Fibroblast of the conjunctiva (primary cell): ENCODE measurements around the gene EVA1A.

Experiments used
- DNase-seq: peaks from one replicate; pipeline ENCODE4 v3.0.0-alpha.2; 2010; ENCODE audit warnings: low read depth

EVA1A gene, protein sequence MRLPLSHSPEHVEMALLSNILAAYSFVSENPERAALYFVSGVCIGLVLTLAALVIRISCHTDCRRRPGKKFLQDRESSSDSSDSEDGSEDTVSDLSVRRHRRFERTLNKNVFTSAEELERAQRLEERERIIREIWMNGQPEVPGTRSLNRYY

DNA sequence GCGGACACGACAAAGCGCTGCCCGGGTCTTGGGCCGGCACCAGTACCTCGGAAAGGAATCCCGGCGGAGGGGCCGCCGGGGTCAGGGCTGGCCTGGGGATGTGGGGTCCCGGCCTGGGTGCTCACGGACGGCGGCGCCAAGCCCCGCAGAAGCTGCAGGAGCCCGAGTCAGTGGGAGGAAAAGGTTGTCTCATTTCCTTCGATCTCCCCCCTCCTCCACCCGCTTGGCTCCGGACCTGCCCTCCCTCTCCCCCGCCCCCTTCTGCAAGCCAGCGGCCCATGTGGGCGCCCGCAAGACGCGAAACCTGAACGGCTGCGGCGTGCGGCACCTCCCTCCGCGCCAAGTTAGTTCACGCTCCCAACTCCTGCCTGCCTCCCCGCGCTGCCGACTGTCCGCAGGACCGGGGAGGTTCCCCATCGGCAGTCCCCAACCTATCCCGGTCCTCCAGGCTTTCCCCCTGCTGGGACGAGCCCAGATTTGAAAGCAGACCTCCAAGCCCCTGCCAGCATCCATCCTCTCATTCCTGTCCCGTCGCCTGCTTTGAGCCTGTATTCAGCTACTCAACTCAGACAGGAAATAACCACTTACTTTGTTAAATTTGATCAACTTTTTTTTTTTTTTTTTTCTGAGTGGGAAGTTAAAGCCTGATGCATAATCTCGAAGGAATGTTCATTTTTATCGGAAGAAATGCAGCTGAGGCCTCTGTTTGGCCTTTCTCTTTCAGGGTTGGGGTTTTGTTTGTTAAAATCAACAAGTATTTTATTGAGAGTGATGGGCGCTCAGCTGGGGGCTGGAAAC lies at the start of gene EVA1A:
EVA1A (minus strand) TSS at position 172 of the 798 bp plus-strand sequence. CDS start 42,799 bp downstream, outside the sequence.
- peak; percentile 62 for DNase-seq

DNA sequence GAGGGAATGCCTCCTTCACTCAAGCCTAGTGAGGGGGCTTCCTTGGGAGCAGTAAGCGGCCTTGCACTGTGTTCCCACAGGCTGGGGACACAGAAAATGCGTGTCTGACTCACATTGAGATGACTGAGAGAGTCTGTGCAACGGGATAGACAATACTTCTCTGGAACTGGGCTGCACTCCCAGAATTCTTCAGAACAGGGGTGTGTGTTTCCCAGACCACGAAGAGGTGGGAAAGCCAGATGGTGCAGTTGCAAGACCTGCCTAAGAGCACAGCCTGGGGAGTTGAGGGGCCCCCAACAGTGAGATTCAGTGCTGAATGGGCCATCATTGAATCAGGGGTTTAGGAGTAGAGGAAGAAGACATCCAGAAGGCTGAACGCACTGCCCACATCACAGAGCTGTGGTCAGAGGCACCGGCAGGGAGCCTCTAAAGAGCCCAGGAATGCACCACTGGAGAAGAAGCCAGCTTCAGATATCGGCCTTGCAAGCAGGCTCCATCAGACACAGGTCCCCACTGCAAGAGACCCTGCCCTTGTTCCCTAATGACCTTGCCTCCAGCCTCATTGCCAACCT lies 49.3 kb upstream of the EVA1A start:
- DNase-seq = no peak

DNA sequence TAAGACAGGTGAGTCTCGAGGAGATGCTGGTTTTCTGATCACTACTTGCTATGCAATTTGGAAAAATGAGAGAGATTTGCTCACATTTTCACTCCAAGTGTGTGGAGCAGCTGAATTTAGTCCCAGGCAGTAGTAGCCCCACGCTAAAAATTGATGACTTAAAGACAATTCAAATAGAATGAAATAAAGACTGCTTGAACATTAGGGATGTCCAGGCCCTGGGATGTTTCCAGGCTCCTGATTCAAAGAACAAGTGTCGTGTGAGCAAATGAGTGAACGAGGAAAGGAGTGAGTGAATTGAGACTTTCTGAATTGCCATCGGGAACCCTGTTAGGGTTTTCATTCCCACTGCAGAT lies 48.6 kb upstream of the EVA1A start:
- no peak for DNase-seq

DNA sequence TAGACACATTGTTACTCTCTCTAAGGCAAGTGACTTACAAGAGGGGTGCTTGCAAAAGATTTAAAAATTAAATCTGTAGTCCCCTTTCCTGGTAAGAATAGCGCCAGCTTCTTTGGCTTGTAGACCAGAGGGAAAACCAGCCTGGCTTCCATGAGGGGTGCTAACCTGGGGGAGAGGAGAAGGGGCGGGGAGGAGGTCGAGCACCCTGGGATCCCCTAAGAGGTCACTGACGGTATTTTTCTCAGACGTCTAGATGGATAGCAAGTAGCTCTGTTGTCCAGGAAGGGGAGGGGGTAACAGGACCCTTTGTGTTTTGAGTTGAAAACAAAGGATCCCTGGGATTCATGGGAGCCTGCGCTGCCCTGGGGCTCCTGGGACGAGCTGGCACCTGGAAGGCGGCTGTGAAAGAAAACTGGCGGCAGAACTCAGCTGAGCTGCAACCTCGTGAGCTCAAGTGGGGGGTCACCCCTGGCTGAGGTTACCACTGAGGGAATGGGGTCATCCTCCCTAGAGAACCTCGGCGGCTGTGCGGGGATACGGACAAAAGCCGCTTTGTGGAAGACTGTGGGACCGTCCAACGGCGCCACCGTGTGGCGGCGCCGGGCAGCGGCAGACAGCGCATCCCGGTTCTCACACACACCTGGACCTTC lies 48.1 kb upstream of the EVA1A start:
- DNase-seq = no peak

DNA sequence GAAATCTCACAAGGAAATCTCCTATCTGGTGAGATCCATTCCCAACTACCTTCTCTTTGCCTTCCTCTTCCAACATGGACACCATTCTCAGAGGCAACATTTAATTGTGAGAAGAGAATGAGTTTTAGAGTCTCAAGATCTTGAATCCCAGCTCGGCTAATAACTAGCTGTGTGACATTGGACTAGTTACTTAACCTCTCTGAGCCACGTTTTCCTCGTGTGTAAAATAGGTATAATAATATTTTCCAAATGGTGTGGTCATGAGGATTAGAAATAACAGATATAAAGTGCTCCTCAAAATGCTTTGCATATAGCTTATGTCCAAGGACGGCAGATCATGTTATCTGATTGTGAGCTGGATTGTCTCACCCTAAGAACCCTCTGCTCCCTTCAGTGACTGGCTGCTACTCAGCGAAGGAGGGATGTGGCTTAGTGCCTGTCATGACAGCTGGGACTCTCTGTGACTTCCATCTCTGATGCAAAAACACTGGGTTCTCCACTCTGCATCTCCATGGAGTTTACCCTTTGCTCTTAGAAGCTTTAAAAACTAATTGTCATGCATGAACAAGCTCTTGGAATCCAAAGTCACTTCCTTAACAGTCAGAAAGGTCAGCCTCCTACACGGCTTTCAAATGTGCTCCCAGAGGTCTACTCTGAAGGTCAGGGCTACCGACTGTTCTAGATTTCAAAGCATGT lies 47.4 kb upstream of the EVA1A start:
- no peak for DNase-seq

DNA sequence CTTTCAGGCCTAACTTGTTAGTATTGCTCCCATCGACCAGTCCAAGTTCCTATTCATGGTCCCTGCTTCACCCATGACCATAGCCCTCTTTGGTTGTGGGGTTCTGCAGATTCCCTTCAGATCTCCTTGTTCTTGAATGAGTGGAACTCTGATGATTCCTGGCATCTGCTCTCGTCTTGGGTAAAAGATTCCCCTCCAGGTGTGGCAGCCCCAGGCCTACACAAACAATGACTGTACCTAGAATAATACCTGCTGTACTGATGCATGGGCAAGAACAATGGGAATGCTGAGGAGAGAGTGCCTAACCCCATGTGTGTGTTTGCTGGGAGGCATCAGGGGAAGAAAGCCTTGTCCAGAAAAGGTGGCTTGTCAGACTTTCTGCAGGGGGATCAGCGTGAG lies 46.7 kb upstream of the EVA1A start:
- no peak for DNase-seq

DNA sequence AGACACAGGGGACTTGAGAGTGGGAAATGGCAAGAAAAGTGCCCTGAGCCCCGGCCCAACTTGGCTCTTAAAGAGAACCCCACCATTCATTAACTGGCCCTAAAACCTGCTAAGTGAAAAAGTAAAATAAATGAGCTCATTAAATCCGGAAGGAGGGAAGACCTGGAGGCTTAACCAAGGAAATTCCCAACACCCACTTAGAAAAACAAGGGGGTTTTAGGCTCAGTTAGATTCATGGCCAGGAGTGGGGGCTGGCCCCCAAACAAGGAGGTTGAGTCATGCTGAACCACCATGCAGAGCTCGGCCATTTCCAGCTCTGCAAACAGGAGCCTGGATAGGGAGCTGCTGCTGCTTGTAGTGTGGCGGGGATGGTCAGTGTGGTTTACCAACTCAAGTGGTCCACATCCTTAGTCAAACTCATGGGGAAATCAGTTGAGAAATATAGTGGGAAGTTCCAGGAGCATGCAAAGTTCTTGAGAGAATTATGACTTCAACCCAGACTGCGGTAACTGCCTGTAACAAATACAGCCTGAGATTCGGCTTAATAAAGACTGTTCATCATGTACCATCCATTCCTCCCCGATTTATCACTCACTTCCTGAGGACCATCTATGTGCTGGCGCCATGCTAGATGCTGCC lies 46.1 kb upstream of the EVA1A start:
- no peak for DNase-seq

DNA sequence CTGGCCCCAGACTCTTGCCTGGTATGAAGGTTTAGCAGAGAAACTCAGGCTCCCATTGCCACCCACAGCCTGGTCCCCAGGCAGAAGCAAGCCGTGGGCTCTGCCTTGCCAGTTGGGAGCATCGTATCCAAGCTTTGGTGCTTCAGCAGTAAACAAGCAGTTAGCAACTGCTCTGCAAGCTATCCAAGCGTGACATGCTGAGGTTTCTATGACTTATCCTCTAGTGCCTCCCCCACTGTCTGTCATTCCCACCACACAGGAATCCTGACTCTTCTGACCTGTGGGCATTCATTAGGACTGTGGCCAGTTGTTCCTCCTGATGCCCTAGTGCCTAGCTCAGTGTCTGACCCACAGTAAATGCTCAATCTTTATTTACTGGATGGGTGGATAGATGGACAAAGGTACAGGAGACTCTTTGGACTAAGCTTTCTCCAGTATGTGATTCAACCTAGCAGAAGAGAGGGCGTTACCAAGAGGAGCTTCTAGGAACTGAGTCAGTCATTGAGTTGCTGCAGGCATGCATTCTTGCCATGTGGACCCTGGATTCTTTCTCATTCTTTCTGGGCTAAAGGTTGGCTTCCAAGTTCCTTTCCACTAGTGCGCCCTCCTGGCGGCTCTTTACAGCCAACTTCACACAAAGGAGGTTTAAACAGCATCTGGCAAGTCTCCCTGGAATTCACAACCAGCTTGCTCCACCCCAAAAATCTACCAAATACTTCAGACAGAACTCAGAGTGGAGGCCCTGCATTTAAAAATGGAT lies 45.2 kb upstream of the EVA1A start:
- peak; percentile 94 for DNase-seq

DNA sequence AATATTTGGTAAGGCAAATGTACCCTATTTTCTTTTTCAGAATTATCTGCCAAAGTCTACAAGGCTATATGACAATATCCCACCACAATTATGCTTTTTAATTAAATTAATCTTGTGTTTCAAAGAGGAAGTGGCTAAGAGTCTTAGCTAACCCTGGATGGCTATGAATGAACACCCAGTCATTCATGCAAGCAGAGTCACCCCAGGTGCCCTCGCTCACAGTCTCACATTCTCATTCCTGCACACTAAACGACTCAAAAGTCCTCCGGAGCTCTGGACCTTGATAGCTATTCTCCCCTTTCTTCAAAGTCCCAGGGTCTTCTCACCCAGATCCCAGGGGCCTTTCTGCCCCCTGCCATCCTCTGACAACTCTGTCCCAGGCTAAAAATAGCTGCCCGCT lies 43.7 kb upstream of the EVA1A start:
- DNase-seq = no peak

DNA sequence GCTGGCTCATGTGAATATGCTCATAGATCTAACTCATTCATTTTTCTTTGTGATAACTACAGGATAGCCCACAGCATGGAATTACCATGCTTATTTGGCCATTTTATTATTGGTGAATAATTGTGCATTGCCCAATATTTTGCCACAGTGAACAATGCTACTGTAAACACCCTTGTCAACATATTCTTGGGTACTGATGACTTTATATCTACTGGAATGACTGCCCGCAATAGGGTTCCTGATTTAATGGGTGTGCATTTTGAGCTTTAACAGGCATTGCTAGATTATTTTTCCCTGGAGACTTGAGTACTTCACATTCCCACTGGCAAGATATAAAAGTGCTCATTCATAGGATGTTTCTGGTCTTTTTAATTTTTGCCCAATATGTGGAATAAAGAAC lies 42.7 kb upstream of the EVA1A start:
- no peak for DNase-seq

DNA sequence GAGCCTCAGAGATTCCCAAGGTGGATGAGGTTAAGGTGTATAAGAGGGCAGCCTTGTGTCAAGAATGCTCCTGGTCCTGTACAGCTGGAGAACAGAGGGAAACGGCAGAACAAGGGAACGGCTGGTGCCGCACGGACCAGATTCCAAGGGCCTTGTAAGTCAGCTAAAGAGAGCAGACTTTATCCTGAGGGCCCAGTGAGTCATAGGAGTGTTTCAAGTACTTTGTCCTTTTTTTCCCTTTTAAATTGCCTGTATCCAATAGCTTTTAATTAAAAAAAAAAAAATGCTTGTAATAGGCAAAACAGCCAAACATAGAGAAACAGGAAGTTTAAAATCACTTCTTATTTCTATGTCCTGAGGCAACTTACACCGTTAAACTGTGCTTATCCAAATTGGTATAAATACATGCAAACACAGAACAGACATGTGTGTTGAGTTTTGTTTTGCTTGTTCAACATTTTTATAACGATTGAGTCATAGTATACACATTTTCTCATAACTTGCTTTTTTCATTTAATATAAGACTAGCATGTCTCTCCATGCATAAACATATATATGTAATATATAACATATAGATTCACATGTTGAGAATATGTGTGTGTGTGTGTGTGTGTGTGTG lies 42.1 kb upstream of the EVA1A start:
- DNase-seq = peak; percentile 74

DNA sequence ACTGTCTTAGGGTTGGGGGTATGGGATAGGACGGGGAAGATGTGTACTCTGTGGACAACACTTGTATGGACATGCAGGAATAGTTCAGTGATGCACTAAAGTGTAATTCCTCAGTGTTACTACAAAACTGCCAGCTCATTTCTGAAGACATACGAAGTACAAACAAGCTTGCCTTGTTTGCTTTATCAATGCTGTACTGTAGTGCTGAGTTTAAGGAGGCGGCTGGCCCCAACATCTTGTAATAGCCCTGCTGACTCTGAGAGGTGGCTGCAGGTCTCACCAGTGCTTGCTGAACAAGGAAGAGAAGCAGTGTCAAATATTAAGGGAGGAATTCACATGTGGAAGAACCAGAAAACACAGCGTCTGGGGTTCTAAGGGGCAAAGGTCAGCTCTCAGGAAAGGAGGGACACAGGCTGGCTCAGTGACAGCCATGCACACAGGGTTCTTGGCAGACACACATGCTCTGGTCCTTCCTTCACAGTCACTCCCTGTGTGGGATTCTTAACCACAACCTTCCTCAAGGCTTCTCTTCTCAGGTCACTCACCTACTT lies 39.8 kb upstream of the EVA1A start:
- DNase-seq = no peak

DNA sequence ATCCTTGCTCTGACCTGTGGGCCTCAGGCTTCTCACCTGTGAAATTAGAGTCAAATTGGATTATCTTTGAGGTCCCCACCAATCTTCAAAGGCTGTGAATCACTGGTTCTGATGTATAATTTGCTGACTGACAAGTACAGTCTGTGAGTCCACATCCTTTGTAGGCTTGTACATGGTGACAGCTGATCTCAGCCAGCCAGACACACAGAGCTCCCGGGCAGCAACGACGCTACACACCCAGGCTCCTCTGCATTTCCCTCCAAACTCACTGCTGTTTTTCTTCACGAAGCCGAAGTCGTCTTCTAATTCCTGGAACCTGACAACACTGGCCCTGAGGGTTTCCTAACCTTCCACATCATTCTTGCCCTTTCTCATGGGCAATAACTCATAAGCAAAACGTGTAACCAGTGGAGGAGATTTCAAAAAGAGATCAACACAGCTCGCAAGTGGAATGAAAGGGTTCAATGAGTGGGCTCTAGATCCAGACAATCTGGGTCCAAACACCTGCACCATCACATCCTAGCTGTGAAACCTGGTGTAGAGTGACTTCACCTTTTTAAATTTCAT lies 37.9 kb upstream of the EVA1A start:
- DNase-seq = no peak

DNA sequence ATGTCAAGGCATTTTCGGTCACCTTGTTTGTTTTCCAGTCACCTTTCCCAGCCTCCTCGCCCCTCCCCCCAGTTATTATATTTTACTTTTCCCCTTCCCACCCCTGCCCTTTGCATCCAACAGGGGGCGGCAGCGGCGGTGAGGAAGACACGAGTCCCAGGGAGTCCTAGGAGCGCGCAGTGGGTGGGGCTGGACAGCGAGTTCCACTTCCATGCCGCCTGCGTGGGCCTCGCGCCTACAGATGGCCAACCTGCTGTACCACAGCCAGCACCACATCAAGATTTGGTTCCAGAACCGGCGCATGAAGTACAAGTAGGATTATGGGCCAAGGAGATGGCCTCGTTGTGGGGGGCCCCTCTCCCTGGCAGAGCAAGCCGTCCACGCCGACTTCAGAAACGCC lies 37.2 kb upstream of the EVA1A start:
- no peak for DNase-seq

DNA sequence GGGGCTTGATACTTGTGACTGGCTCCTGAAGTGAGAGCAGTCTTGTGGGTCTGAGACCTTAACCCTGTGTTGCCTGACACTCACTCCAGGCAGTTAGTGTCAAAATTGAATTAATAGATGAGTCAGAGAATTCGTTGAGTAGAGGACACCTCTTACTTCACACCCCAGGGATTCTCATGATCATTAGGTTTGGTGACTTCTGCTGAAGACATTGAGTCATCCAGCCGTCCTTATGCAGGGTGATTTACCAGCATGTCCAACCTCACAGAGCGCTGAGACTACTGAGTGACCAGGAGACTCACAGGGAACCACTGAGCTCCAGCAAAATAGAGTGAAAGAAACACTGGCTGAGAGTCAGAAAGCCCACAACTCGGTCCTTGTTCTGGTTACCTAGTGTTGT lies 36.0 kb upstream of the EVA1A start:
- no peak for DNase-seq

DNA sequence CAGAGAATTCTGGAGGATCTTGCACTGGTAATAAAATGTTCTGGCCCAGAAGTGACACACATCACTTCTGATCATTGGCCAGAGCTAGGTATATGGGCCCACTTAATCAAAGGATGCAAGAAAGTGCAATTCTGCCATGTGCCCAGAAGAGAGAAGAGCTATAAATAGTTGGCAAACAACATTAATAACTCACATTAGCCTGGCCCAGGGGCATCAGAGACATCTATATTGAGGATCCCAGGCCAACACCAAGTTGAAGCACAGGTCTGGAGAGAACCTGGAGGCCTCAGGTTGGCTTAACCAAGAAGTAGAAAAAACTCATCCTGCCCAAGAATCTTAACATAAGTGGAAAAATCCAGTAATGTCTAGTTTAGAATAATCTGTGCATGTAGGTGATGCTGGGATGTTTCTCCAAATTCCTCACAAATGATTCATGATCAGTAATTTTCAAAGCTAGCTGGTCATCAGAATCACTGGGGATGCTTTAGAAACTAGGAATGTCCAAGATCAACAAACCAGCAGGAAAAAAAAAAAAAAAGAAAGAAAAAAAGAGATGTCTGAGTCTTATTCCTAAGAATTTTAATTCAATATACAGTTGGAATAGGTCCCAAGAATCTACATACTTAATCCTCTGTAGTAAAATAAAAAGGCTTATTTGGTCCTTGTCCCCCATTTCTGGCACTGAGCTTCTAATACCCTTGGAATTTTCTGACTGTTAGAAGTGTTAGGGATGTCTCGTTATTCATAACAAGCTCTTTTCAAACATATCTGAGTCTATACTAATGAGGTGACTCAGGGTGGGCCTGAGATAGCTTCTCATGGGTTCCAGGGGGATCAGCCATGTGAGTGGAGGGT lies 35.0 kb upstream of the EVA1A start:
- peak; percentile 77 for DNase-seq

DNA sequence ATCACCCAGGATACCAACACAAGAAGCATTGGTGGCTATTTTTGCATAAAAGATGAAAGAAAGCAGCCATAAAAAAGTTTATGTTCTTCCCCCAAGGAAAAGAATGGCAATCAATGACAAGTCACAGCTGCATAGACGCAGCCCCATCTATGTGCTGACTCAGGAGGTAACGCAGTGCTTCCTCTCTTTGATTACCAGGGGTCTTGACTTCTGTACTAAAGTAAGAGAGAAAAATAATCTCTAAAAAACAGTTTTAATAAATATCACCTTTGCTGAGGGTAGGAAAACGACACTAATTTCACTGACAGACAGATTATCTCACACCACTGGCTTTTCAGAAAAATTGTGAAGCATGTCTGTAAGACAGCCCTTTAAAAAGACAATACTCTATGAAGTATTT lies 33.9 kb upstream of the EVA1A start:
- no peak for DNase-seq

DNA sequence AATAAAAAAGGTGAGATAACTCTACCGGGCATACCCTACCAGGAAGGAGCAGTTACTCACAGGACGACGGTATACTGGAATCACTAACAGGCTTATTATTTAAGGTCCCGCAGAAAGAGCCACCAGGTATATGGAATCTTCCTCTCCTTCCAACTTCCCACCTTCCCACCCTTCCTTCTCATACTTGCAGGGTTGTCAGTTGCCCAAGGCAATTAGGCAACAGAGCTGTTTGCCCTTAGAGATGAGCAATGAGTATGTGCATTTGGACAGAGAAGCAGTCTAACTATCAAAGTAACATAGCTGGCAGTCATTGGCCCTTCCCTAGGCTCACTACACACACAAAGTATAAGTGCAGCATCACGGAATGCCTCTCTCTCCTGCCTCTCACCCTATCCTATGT lies 32.1 kb upstream of the EVA1A start:
- no peak for DNase-seq

DNA sequence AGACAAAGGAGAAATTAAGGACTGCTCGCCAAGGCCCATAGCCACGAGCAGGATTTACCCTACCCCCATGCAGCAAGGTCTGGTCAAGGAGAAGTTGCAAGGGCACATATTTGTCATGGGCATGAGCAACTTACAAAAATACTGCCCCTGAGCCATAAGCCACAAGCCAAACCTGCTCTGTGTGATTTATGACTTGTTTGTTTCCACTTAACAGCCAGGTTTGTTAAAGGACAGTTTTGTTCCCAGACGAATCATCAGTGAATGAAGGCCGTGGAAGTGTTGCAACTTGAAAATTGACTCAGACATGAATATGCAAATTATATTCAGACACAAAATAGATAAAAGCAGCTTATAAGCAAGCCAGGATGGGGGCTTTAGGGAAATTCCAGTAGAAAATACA lies 31.3 kb upstream of the EVA1A start:
- DNase-seq = no peak
